Panc1 (cell line): ENCODE measurements around the gene TSSK6. TPM values are rescaled to one million over a fixed set of nuclear protein-coding genes. Genes with fewer than 3 reads are reported as not detected.

Experiments used
- ATAC-seq: fragments of 200-7000 bp; cut with Tn5 transposase; 2 replicates; pipeline ENCODE4 v1.9.1; 2020; ENCODE audit warnings: mild to moderate bottlenecking, moderate library complexity
- BruUV-seq: library from RNA; stranded (reverse); fragments of 400-500 nt; replicated peaks from 2 replicates; lab custom pipeline; 2021; lab: Mats Ljungman, UMichigan
- CTCF ChIA-PET: fragments of 300-600 bp; sonication (Branson Sonifier 250); formaldehyde crosslinking; loops from one replicate; lab custom pipeline; 2022; ENCODE audit warnings: antibody characterized with exemption; lab: Charles Lee
- POLR2A ChIA-PET: fragments of 300-600 bp; sonication (Branson Sonifier 250); formaldehyde crosslinking; loops from one replicate; lab custom pipeline; 2022; ENCODE audit warnings: antibody characterized with exemption; lab: Charles Lee
- DNase-seq: peaks from one replicate; pipeline ENCODE4 v3.0.0-alpha.2; 2010; ENCODE audit warnings: low read depth, low spot score
- H3K27ac ChIP-seq: 2 replicates; pipeline ENCODE4 v1.5.1; 2011; ENCODE audit warnings: mild to moderate bottlenecking, low read length, inconsistent platforms
- H3K27me3 ChIP-seq: fragments of 200-500 bp; sonication (Bioruptor generic); 2 replicates; pipeline ENCODE4 v1.6.0; 2014; ENCODE audit warnings: low read length, inconsistent platforms; ENCODE audit not compliant: control insufficient read depth, insufficient read depth
- H3K36me3 ChIP-seq: fragments of 200-500 bp; sonication (Bioruptor generic); 2 replicates; pipeline ENCODE4 v1.5.1; 2014; ENCODE audit warnings: inconsistent platforms, mild to moderate bottlenecking, low read length, moderate library complexity; ENCODE audit not compliant: control insufficient read depth, insufficient read depth
- H3K4me1 ChIP-seq: 2 replicates; pipeline ENCODE4 v1.5.1; 2011; ENCODE audit warnings: inconsistent platforms, mild to moderate bottlenecking, low read length, moderate library complexity; ENCODE audit not compliant: control insufficient read depth, insufficient read depth
- H3K4me3 ChIP-seq, 2 experiments: 2 replicates each; pipeline ENCODE4 v1.5.1; 2011 to 2012; ENCODE audit warnings: low read depth in 2 of 2, low read length in 2 of 2, mild to moderate bottlenecking in 2 of 2, inconsistent platforms in 1 of 2, moderate library complexity in 1 of 2
- H3K9me3 ChIP-seq: fragments of 200-500 bp; sonication (Bioruptor generic); 2 replicates; pipeline ENCODE4 v1.5.1; 2014; ENCODE audit warnings: low read depth, mild to moderate bottlenecking, inconsistent platforms, low read length, moderate library complexity; ENCODE audit not compliant: control insufficient read depth, insufficient read depth
- POLR2AphosphoS5 ChIP-seq: IDR thresholded peaks from 2 replicates; pipeline ENCODE4 v1.6.1; 2012; ENCODE audit warnings: mild to moderate bottlenecking, low read depth, low read length, moderate library complexity
- SIN3A ChIP-seq: IDR thresholded peaks from 2 replicates; pipeline ENCODE4 v1.6.1; 2012; ENCODE audit warnings: low read depth, mild to moderate bottlenecking, low read length, moderate library complexity, borderline replicate concordance; ENCODE audit not compliant: insufficient read depth
- TCF7L2 ChIP-seq: IDR thresholded peaks from 2 replicates; pipeline ENCODE4 v1.6.1; 2011; ENCODE audit warnings: mild to moderate bottlenecking, low read depth, low read length, inconsistent platforms
- in situ Hi-C: cut with HindIII; loops from 2 replicates; pipeline ENCODE4 v1.10.0; 2016; ENCODE audit warnings: low sequenced_read_pairs, low pct_unique_long_range_greater_than_20kb
- intact Hi-C: fragments of 100-400 bp; cut with micrococcal nuclease; formaldehyde crosslinking; loops from one replicate; pipeline ENCODE4 v1.10.0; 2022; ENCODE audit not compliant: unreplicated experiment
- total RNA-seq: library from RNA; stranded (reverse); gene quantifications from one replicate; pipeline ENCODE4 v1.2.1, GENCODE V29; 2021; ENCODE audit not compliant: unreplicated experiment
- TF ChIP-seq, protein P1 (sequence below), 2 experiments: IDR thresholded peaks; 2 replicates each; pipeline ENCODE4 v1.6.1; 2011 to 2012; ENCODE audit warnings: low read depth in 2 of 2, control low read depth in 1 of 2, low read length in 1 of 2, mild to moderate bottlenecking in 1 of 2, moderate library complexity in 1 of 2; ENCODE audit not compliant: insufficient read depth in 1 of 2
- TF ChIP-seq, protein P2 (sequence below): fragments of 450-650 bp; IDR thresholded peaks from 2 replicates; pipeline ENCODE4 v1.5.1; 2017; ENCODE audit warnings: mild to moderate bottlenecking

TSSK6 gene
- total RNA-seq, 1 experiment from 2014 or later: 1.8 TPM

DNA sequence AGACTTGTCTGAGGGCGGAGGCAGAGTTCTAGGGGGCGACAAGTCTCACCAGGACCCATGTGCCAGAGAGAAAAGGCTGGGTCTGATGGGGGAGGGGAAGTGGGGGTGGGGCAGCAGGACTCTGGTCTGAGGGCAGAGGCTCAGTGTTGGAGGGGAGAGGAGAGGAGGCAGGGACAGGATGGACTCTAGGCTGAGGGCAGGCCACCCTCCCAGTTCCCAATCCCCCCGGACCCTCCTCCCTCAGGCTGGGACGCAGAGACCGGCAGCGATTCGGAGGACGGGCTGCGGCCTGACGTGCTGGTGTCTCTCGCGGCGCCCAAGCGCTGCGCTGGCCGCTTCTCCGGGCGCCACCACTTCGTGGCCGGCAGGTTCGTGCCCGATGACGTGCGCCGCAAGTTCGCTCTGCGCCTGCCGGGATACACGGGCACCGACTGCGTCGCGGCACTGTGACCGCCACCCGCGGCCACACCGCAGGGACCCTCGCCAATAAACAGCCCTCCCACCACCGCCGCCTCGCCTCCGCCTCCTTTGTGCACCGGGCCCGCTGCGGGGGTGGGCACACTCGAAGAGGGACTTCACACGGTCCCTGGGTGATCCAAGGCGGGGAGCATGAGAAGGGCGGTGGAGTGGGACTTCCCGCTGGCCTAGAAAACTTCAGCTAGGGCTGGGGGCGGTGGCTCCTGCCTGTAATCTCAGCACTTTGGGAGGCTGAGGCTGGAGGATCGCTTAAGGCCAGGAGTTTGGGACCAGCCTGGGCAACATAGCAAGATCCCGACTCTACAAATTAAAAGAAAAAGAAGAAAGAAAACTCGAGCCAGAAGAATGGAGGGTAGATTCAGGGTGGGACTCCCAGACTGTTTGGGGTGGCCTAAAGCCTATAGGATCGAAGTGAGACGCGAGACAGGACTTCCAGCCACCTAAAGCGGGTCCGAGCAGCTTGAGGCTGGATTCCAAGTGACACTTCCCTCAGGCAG lies 22.0 kb upstream of the TSSK6 start:
- Histone ChIP-seq H3K27me3 (no peaks in the 10 kb centered on the region), H3K4me1 (no peaks in the 10 kb centered on the region), H3K36me3 (no peaks in the 10 kb centered on the region), H3K9me3 (no peaks in the 10 kb centered on the region), H3K27ac (no peak overlapping the region), H3K4me3 (no peak overlapping the region)
- TF ChIP-seq POLR2AphosphoS5 (no peak), SIN3A (no peak), TCF7L2 (no peak)
- TF ChIP-seq, protein P1, sequence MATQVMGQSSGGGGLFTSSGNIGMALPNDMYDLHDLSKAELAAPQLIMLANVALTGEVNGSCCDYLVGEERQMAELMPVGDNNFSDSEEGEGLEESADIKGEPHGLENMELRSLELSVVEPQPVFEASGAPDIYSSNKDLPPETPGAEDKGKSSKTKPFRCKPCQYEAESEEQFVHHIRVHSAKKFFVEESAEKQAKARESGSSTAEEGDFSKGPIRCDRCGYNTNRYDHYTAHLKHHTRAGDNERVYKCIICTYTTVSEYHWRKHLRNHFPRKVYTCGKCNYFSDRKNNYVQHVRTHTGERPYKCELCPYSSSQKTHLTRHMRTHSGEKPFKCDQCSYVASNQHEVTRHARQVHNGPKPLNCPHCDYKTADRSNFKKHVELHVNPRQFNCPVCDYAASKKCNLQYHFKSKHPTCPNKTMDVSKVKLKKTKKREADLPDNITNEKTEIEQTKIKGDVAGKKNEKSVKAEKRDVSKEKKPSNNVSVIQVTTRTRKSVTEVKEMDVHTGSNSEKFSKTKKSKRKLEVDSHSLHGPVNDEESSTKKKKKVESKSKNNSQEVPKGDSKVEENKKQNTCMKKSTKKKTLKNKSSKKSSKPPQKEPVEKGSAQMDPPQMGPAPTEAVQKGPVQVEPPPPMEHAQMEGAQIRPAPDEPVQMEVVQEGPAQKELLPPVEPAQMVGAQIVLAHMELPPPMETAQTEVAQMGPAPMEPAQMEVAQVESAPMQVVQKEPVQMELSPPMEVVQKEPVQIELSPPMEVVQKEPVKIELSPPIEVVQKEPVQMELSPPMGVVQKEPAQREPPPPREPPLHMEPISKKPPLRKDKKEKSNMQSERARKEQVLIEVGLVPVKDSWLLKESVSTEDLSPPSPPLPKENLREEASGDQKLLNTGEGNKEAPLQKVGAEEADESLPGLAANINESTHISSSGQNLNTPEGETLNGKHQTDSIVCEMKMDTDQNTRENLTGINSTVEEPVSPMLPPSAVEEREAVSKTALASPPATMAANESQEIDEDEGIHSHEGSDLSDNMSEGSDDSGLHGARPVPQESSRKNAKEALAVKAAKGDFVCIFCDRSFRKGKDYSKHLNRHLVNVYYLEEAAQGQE (IDR thresholded peaks at IDR 0.05; ENCODE audit: insufficient read depth in 1 of 2, low read depth in 2 of 2, low read length in 1 of 2): no peak
- TF ChIP-seq, protein P2, sequence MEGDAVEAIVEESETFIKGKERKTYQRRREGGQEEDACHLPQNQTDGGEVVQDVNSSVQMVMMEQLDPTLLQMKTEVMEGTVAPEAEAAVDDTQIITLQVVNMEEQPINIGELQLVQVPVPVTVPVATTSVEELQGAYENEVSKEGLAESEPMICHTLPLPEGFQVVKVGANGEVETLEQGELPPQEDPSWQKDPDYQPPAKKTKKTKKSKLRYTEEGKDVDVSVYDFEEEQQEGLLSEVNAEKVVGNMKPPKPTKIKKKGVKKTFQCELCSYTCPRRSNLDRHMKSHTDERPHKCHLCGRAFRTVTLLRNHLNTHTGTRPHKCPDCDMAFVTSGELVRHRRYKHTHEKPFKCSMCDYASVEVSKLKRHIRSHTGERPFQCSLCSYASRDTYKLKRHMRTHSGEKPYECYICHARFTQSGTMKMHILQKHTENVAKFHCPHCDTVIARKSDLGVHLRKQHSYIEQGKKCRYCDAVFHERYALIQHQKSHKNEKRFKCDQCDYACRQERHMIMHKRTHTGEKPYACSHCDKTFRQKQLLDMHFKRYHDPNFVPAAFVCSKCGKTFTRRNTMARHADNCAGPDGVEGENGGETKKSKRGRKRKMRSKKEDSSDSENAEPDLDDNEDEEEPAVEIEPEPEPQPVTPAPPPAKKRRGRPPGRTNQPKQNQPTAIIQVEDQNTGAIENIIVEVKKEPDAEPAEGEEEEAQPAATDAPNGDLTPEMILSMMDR: no peak
- intact Hi-C loops (loop anchor here (10.0 kb wide), 1 partner anchor 107 kb away; the partner anchor contains the start of gene GMIP), in situ Hi-C loops (no loop called here)
- ATAC-seq (no peak), DNase-seq (no peak)
- CTCF ChIA-PET: no interaction called here
- BruUV-seq: no TSS peak
- POLR2A ChIA-PET: no interaction called here

DNA sequence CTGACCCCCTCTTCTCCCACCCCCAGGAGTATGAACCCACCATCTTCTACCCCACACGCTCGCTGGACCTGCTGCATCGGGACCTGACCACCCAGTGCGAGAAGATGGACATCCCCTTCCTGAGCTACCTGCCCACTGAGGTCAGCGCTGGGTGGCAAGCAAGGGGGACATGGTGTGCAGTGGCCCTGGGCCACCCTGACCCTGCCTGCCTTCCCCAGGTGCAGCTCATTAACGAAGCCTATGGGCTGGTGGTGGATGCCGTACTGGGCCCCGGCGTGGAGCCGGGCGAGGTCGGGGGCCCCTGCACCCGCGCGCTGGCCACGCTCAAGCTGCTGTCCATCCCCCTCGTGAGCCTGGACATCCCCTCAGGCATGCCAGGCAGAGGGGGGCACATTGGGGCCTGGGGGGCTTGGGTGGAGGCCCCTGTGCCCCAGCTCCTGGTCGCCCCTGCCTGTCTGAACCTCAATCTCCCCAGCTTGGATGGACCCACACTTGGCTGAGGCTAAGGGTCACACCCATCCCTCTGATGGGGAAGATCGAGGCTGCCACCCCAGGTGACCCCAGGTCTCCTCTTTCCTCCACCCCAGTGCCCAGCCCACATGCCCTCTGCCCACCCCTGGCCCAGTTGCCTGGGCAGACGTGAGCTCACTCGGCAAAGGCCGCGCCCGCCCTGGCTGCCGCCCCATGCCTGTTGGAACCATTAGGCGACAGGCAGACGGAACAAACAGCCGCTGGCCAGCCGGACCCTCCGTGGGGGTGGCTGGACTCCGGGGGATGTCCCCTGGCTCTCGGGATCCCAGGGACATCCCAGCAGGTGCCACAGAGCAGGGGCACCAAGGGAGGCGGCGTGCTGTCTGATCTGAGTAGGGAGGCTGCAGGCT lies 20.2 kb upstream of the TSSK6 start:
- BruUV-seq: no TSS peak
- ChIA-PET CTCF (interaction anchor here (1.0 kb wide), 1 partner anchor 109 kb away, joined by 4 read pairs; no protein-coding TSS in a partner anchor), POLR2A (no interaction called here)
- no peaks in the 10 kb centered on the region for H3K27me3 ChIP-seq
- no peak for TF ChIP-seq POLR2AphosphoS5
- TF ChIP-seq SIN3A: no peak
- H3K9me3 ChIP-seq: no peaks in the 10 kb centered on the region
- no peak for ATAC-seq
- intact Hi-C loops: loop anchor here (10.0 kb wide), 1 partner anchor 109 kb away; the partner anchor contains the start of gene GMIP
- DNase-seq: no peak
- no peaks in the 10 kb centered on the region for H3K4me1 ChIP-seq
- in situ Hi-C loops: no loop called here
- H3K36me3 ChIP-seq: no peaks in the 10 kb centered on the region
- no peak overlapping the region for H3K27ac ChIP-seq
- H3K4me3 ChIP-seq: no peak overlapping the region
